Small intestine (tissue), 4 donors: Measurements from ENCODE around the gene GOLPH3L. TPM values are rescaled to one million over a fixed set of nuclear protein-coding genes. Genes with fewer than 3 reads are reported as not detected.

Experiments used
- polyA plus RNA-seq, 4 donors: library from polyadenylated mRNA; stranded (reverse) in 3 of 4; unstranded in 1 of 4; fragments of 200-250 nt in 3 of 4; fragments of 120-200 nt in 1 of 4; gene quantifications; one replicate each; pipeline versions ENCODE4 v1.2.1 to v1.2.3, GENCODE V29; 2013
- donor health status: healthy with polysubstance abuse.
- donor health status: Bipolar disorder and iron deficiency.
- donor health status: healthy.

GOLPH3L gene
- polyA plus RNA-seq, 4 donors = 15.4 to 43.1 (median 22.6) TPM

Other genes with a start within 250 kb of the GOLPH3L start
- gene TARS2, start 209.7 kb downstream of the GOLPH3L start, polyA plus RNA-seq = 10 to 100 TPM in 2 of 4 donors, 1 to 10 TPM in 2; 6.5 to 22.7 (median 11.2) TPM
- 1 to 10 TPM in 3 of 4 donors, under 1 TPM in 1; 0.89 to 8.3 (median 3.1) TPM for gene ECM1, start 189.0 kb downstream of the GOLPH3L start, polyA plus RNA-seq
- under 1 TPM in 1 of 4 donors, not detected in 3; 0.24 TPM for gene FALEC, start 181.4 kb downstream of the GOLPH3L start, polyA plus RNA-seq
- 10 to 100 TPM in 2 of 4 donors, under 1 TPM in 2; 0.27 to 16.1 (median 7.0) TPM for gene ADAMTSL4, start 147.7 kb downstream of the GOLPH3L start, polyA plus RNA-seq
- gene MCL1, start 117.5 kb downstream of the GOLPH3L start, polyA plus RNA-seq = 100 to 1,000 TPM in 3 of 4 donors, 10 to 100 TPM in 1; 87.0 to 189 (median 105) TPM
- gene ENSA, start 67.5 kb downstream of the GOLPH3L start, polyA plus RNA-seq = 100 to 1,000 TPM; 137 to 188 (median 152) TPM
- gene HORMAD1, start 23.7 kb upstream of the GOLPH3L start, polyA plus RNA-seq = under 1 TPM in 2 of 4 donors, not detected in 2; 0.07 TPM
- 100 to 1,000 TPM in 1 of 4 donors, 10 to 100 TPM in 3; 34.0 to 128 (median 69.6) TPM for gene CTSS, start 68.6 kb upstream of the GOLPH3L start, polyA plus RNA-seq
- gene CTSK, start 111.1 kb upstream of the GOLPH3L start, polyA plus RNA-seq = 10 to 100 TPM in 3 of 4 donors, 1 to 10 TPM in 1; 8.1 to 26.4 (median 14.8) TPM
- gene ARNT, start 179.4 kb upstream of the GOLPH3L start, polyA plus RNA-seq = 10 to 100 TPM; 14.3 to 33.5 (median 15.4) TPM
- gene CTXND2, start 190.0 kb upstream of the GOLPH3L start, polyA plus RNA-seq = not detected
- gene SETDB1, start 229.2 kb upstream of the GOLPH3L start, polyA plus RNA-seq = 10 to 100 TPM; 12.7 to 56.1 (median 19.4) TPM